A172 (cell line): ENCODE measurements around the gene KRT39. TPM values are rescaled to one million over a fixed set of nuclear protein-coding genes. Genes with fewer than 3 reads are reported as not detected.

Experiments used
- DNase-seq: peaks from one replicate; pipeline ENCODE4 v3.0.0-alpha.2; 2015; ENCODE audit warnings: low spot score
- total RNA-seq: library from RNA; depleted of rRNA; stranded (reverse); fragments of >200 nt; shearing (Covaris generic); gene quantifications from 2 replicates; pipeline ENCODE4 v1.2.3, GENCODE V29; 2014

The KRT39 gene
- total RNA-seq, 1 experiment from 2014 or later = not detected

- no peak for DNase-seq
Measured at GRCh38 chr17:40980596-40980995, 13.8 kb upstream of the KRT39 start.

- no peak for DNase-seq
Measured at GRCh38 chr17:40980117-40980516, 13.4 kb upstream of the KRT39 start.

GRCh38 chr17:40978575-40979151 is 11.9 kb upstream of the KRT39 start:
- DNase-seq = no peak

- no peak for DNase-seq
Measured at GRCh38 chr17:40975516-40975915, 8.8 kb upstream of the KRT39 start.

GRCh38 chr17:40974366-40974765 is 7.6 kb upstream of the KRT39 start:
- no peak for DNase-seq

- no peak for DNase-seq
Measured at GRCh38 chr17:40967582-40967981, 834 bp upstream of the KRT39 start.

- peak; percentile 41 for DNase-seq
Measured at GRCh38 chr17:40963838-40964237, 2.9 kb downstream of the KRT39 start.

GRCh38 chr17:40962059-40962561 is 4.6 kb downstream of the KRT39 start:
- no peak for DNase-seq

- DNase-seq = no peak
Measured at GRCh38 chr17:40961591-40961990, 5.2 kb downstream of the KRT39 start.

GRCh38 chr17:40960144-40960543 is 6.6 kb downstream of the KRT39 start:
- DNase-seq = no peak

GRCh38 chr17:40958086-40958953 is 8.4 kb downstream of the KRT39 start:
- DNase-seq = no peak

GRCh38 chr17:40956401-40957254 is 10.1 kb downstream of the KRT39 start:
- peak; percentile 61 for DNase-seq

GRCh38 chr17:40953881-40954280 is 12.9 kb downstream of the KRT39 start:
- DNase-seq = no peak

- DNase-seq = peak; percentile 44
Measured at GRCh38 chr17:40952661-40953060, 14.1 kb downstream of the KRT39 start.

GRCh38 chr17:40952154-40952553 is 14.6 kb downstream of the KRT39 start:
- DNase-seq = no peak

GRCh38 chr17:40951011-40951622 is 15.6 kb downstream of the KRT39 start:
- no peak for DNase-seq

GRCh38 chr17:40950176-40950575 is 16.6 kb downstream of the KRT39 start:
- no peak for DNase-seq

GRCh38 chr17:40949418-40949817 is 17.3 kb downstream of the KRT39 start:
- DNase-seq = no peak

GRCh38 chr17:40947929-40948328 is 18.8 kb downstream of the KRT39 start:
- no peak for DNase-seq

GRCh38 chr17:40945414-40945813 is 21.3 kb downstream of the KRT39 start:
- no peak for DNase-seq

GRCh38 chr17:40944531-40944930 is 22.2 kb downstream of the KRT39 start:
- DNase-seq = no peak

GRCh38 chr17:40942553-40942952 is 24.2 kb downstream of the KRT39 start:
- no peak for DNase-seq
